Tibial nerve (tissue), 4 donors: ENCODE data around the gene KCNC3.

Experiments used
- EP300 ChIP-seq, 2 donors: sonication (generic); formaldehyde crosslinking; IDR thresholded peaks; one replicate each; pipeline ENCODE4 v1.6.1; 2017; ENCODE audit warnings: antibody characterized with exemption in 2 of 2, mild to moderate bottlenecking in 1 of 2
- TF ChIP-seq, protein P1 (sequence below), 5 experiments: fragments of 200-600 bp in 3 of 5; fragments of 450-650 bp in 2 of 5; sonication (generic) in 3 of 5; IDR thresholded peaks; one replicate each; pipeline ENCODE4 v1.5.1; 2016 to 2019; ENCODE audit warnings: antibody characterized with exemption in 5 of 5, mild to moderate bottlenecking in 3 of 5, moderate library complexity in 2 of 5

GRCh38 chr19:50357178-50358100, 28.3 kb upstream of the KCNC3 start:
- TF ChIP-seq EP300 (IDR thresholded peaks at IDR 0.05): peak in 1 of 2 donors; percentile 8
- TF ChIP-seq, protein P1, sequence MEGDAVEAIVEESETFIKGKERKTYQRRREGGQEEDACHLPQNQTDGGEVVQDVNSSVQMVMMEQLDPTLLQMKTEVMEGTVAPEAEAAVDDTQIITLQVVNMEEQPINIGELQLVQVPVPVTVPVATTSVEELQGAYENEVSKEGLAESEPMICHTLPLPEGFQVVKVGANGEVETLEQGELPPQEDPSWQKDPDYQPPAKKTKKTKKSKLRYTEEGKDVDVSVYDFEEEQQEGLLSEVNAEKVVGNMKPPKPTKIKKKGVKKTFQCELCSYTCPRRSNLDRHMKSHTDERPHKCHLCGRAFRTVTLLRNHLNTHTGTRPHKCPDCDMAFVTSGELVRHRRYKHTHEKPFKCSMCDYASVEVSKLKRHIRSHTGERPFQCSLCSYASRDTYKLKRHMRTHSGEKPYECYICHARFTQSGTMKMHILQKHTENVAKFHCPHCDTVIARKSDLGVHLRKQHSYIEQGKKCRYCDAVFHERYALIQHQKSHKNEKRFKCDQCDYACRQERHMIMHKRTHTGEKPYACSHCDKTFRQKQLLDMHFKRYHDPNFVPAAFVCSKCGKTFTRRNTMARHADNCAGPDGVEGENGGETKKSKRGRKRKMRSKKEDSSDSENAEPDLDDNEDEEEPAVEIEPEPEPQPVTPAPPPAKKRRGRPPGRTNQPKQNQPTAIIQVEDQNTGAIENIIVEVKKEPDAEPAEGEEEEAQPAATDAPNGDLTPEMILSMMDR (IDR thresholded peaks at IDR 0.05): peak; percentile 88 to 93 (median 90)
